ENCODE data around the gene DUX4. TPM values are rescaled to one million over a fixed set of nuclear protein-coding genes. Genes with fewer than 3 reads are reported as not detected.
"Not testable (repeated sequence)": the region's sequence is repeated elsewhere in the genome, so short reads cannot be mapped to it uniquely, and the experiment has no call there.

The DUX4 gene
- not detected for total RNA-seq

- H3K9me3 Mint-ChIP-seq; DNase-seq; CTCF ChIA-PET; H3K27ac Mint-ChIP-seq; POLR2A ChIA-PET; H3K4me1 Mint-ChIP-seq; H3K4me3 Mint-ChIP-seq; H3K36me3 Mint-ChIP-seq (ENCODE audit: low read depth); H3K27me3 Mint-ChIP-seq: not testable (repeated sequence)
Observed at GRCh38 chr4:190173428-190173827, at the start of gene DUX4. Gene DUX4, plus strand, starts transcription at chr4:190173774. Its CDS starts 0 bp downstream, at chr4:190173774.

DNA sequence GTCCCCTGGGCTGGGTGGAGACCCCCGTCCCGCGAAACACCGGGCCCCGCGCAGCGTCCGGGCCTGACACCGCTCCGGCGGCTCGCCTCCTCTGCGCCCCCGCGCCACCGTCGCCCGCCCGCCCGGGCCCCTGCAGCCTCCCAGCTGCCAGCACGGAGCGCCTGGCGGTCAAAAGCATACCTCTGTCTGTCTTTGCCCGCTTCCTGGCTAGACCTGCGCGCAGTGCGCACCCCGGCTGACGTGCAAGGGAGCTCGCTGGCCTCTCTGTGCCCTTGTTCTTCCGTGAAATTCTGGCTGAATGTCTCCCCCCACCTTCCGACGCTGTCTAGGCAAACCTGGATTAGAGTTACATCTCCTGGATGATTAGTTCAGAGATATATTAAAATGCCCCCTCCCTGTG lies 1.9 kb downstream of the DUX4 start:
- H3K36me3 Mint-ChIP-seq (ENCODE audit: low read depth); H3K4me1 Mint-ChIP-seq; H3K27me3 Mint-ChIP-seq; POLR2A ChIA-PET; H3K27ac Mint-ChIP-seq; CTCF ChIA-PET; H3K4me3 Mint-ChIP-seq; H3K9me3 Mint-ChIP-seq; DNase-seq: not testable (repeated sequence)

- H3K27ac Mint-ChIP-seq; POLR2A ChIA-PET; H3K36me3 Mint-ChIP-seq (ENCODE audit: low read depth); CTCF ChIA-PET; H3K27me3 Mint-ChIP-seq; H3K4me1 Mint-ChIP-seq; H3K4me3 Mint-ChIP-seq; H3K9me3 Mint-ChIP-seq: not testable (repeated sequence)
- DNase-seq: peak; percentile 14
Observed at GRCh38 chr4:190177727-190178605, 4.4 kb downstream of the DUX4 start.

DNA sequence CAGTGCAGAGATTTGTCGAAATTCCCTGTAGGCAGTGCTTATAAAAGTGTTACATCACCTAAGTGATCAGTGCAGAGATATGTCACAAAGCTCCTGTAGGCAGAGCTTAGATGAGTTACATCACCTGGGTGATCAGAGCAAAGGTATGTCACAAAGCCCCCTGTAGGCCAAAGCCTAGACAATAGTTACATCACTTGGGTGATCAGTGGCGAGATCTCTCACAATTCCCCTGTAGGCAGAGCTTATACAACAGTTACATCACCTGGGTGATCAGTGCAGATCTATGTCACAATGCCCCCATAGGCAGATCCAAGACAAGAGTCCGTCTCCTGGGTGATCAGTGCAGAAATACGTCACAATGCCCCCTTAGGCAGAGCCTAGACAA lies 5.0 kb downstream of the DUX4 start:
- H3K36me3 Mint-ChIP-seq (ENCODE audit: low read depth); H3K27me3 Mint-ChIP-seq; CTCF ChIA-PET; DNase-seq; POLR2A ChIA-PET; H3K4me1 Mint-ChIP-seq; H3K27ac Mint-ChIP-seq; H3K4me3 Mint-ChIP-seq; H3K9me3 Mint-ChIP-seq: not testable (repeated sequence)

GRCh38 chr4:190179030-190179739 lies 5.6 kb downstream of the DUX4 start:
- POLR2A ChIA-PET; H3K4me3 Mint-ChIP-seq; H3K9me3 Mint-ChIP-seq; H3K27me3 Mint-ChIP-seq; H3K4me1 Mint-ChIP-seq; H3K36me3 Mint-ChIP-seq (ENCODE audit: low read depth); H3K27ac Mint-ChIP-seq; CTCF ChIA-PET: not testable (repeated sequence)
- peak; percentile 14 for DNase-seq

DNA sequence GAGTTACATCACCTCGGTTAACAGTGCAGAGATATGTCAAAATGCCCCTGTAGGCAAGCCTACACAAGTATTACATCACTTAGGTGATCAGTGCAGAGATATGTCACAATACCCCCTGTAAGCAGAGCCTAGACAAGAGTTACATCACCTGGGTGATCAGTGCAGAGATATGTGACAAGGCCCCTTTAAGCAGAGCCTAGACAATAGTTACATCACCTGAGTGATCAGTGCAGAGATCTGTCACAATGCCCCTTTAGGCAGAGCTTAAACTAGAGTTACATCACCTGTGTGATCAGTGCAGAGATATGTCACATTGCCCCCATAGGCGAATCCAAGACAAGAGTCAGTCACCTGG lies 6.1 kb downstream of the DUX4 start:
- H3K27me3 Mint-ChIP-seq, POLR2A ChIA-PET, H3K4me3 Mint-ChIP-seq: not testable (repeated sequence)

DNA sequence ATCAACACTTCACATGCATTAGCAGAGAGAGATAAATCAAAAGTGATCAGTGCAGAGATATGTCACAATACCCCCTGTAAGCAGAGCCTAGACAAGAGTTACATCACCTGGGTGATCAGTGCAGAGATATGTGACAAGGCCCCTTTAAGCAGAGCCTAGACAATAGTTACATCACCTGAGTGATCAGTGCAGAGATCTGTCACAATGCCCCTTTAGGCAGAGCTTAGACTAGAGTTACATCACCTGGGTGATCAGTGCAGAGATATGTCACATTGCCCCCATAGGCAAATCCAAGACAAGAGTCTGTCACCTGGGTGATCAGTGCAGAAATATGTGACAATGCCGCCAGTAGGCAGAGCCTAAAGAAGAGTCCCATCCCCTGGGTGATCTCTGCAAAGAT lies 7.4 kb downstream of the DUX4 start:
- CTCF ChIA-PET; H3K36me3 Mint-ChIP-seq (ENCODE audit: low read depth); H3K4me3 Mint-ChIP-seq; H3K4me1 Mint-ChIP-seq; POLR2A ChIA-PET; H3K27me3 Mint-ChIP-seq; H3K27ac Mint-ChIP-seq; DNase-seq; H3K9me3 Mint-ChIP-seq: not testable (repeated sequence)

More for the DNA sequence above, 6.1 kb downstream of the DUX4 start:
- H3K4me1 Mint-ChIP-seq; H3K9me3 Mint-ChIP-seq; H3K36me3 Mint-ChIP-seq (ENCODE audit: low read depth); H3K27ac Mint-ChIP-seq; CTCF ChIA-PET; DNase-seq: not testable (repeated sequence)

GRCh38 chr4:190181481-190182100 lies 8.0 kb downstream of the DUX4 start:
- H3K36me3 Mint-ChIP-seq (ENCODE audit: low read depth); H3K4me3 Mint-ChIP-seq; H3K4me1 Mint-ChIP-seq; H3K27ac Mint-ChIP-seq; H3K27me3 Mint-ChIP-seq; POLR2A ChIA-PET; CTCF ChIA-PET; H3K9me3 Mint-ChIP-seq: not testable (repeated sequence)
- peak; percentile 15 for DNase-seq

DNA sequence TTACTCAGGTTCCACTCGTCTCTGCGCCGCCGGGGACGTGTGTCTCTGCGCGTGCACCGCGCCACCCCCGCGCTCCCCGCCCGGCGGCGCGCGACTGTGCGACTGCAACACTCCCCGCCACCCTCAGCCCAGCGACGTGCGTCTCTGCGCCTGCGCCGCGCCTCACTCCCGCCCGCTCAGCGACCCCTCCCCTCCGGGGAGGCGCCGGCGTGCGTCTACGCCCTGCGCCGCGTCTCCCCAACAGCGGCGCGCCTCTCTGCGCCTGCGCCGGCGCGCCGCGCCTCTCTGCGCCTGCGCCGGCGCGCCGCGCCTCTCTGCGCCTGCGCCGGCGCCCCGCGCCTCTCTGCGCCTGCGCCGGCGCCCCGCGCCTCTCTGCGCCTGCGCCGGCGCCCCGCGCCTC lies 29.9 kb downstream of the DUX4 start:
- H3K27me3 Mint-ChIP-seq; H3K27ac Mint-ChIP-seq; H3K9me3 Mint-ChIP-seq; H3K4me3 Mint-ChIP-seq; H3K36me3 Mint-ChIP-seq (ENCODE audit: low read depth); CTCF ChIA-PET; H3K4me1 Mint-ChIP-seq; POLR2A ChIA-PET: not testable (repeated sequence)
- peak; percentile 15 for DNase-seq

Other genes starting within 250 kb of the DUX4 start
- 10 to 100 TPM; 68.5 to 73.4 TPM for gene FRG1, start 232.9 kb upstream of the DUX4 start, total RNA-seq
- not detected for gene FRG2, start 146.5 kb upstream of the DUX4 start, total RNA-seq
- not detected for gene DBET, start 109.3 kb upstream of the DUX4 start, total RNA-seq